ENCODE measurements around the gene VSX1.

DNA sequence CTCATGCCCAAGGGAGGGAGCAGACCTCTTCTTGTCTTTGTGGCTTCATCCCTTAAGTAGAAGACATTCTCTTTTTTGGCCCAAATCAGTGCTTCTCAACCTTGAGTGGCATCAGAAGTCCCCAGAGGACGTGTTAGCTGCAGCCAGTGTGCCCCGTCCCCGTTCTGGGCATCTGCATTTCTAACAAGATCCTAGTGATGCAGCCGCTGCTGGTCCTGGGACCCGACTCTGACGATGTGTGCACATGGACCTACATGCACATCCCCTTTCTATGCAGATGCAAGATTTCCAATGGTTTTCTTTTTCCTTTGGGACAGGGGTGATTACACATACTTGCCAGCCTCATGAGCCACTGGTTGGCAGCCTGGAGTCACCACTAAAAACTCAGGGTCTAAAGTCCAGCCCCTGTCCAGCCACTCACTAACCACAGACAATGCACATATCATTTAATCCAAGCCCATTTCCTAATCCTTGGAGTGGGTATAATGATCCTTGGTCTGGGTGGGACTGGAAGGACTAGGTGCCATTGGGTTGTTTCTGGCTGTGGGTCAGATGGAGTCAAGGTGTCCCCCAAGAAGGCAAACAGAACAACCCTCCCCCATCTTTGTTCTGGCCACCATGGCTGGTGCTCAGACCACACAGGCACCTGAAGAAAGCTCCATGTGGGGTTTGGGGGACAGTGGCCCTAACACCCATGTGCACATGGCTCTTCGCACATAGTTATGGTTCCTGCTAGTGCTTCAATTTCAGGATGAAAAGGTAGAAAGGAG, 30.4 kb downstream of the VSX1 start:
- TF ChIP-seq PRDM1 (tag by site-specific recombination; IDR thresholded peaks at IDR 0.05) = no peak
- TF ChIP-seq CTCF (tag by site-specific recombination; IDR thresholded peaks at IDR 0.05) = no peak
- no peak for TF ChIP-seq ZBTB1 (tag by site-specific recombination; IDR thresholded peaks at IDR 0.05)
- no peak for TF ChIP-seq YY1 (tag by site-specific recombination; IDR thresholded peaks at IDR 0.05)
- TF ChIP-seq BCL6B (tag by site-specific recombination; IDR thresholded peaks at IDR 0.05) = no peak
- TF ChIP-seq ZNF623 (tag by site-specific recombination; IDR thresholded peaks at IDR 0.05) = no peak
- TF ChIP-seq REST (tag by site-specific recombination; IDR thresholded peaks at IDR 0.05) = no peak
- no peak for TF ChIP-seq ZNF510 (tag by site-specific recombination; IDR thresholded peaks at IDR 0.05; ENCODE audit: insufficient replicate concordance)
- TF ChIP-seq ZNF521 (tag by site-specific recombination; IDR thresholded peaks at IDR 0.05) = no peak
- TF ChIP-seq KLF9 (tag by site-specific recombination; IDR thresholded peaks at IDR 0.05; ENCODE audit: low read depth) = no peak
- TF ChIP-seq ZNF280D (tag by site-specific recombination; IDR thresholded peaks at IDR 0.05) = no peak
- no peak for TF ChIP-seq ZNF704 (tag by site-specific recombination; IDR thresholded peaks at IDR 0.05)
- no peak for TF ChIP-seq ZNF777 (tag by site-specific recombination; IDR thresholded peaks at IDR 0.05; ENCODE audit: borderline replicate concordance)
- no peak for TF ChIP-seq ZNF311 (tag by site-specific recombination; IDR thresholded peaks at IDR 0.05; ENCODE audit: borderline replicate concordance)

Data from HEK293 (cell line).